Melanocyte of skin (primary cell): ENCODE results near the gene TMSB15A. TPM values are rescaled to one million over a fixed set of nuclear protein-coding genes. Genes with fewer than 3 reads are reported as not detected.

Experiments
- total RNA-seq, 2 donors: library from RNA; depleted of rRNA; stranded (reverse); fragments of >200 nt; gene quantifications; 2 replicates each; pipeline ENCODE4 v1.2.3, GENCODE V29; 2012

The TMSB15A gene
- total RNA-seq, result 1 to 10 TPM; 5.0 to 7.2 TPM

DNA sequence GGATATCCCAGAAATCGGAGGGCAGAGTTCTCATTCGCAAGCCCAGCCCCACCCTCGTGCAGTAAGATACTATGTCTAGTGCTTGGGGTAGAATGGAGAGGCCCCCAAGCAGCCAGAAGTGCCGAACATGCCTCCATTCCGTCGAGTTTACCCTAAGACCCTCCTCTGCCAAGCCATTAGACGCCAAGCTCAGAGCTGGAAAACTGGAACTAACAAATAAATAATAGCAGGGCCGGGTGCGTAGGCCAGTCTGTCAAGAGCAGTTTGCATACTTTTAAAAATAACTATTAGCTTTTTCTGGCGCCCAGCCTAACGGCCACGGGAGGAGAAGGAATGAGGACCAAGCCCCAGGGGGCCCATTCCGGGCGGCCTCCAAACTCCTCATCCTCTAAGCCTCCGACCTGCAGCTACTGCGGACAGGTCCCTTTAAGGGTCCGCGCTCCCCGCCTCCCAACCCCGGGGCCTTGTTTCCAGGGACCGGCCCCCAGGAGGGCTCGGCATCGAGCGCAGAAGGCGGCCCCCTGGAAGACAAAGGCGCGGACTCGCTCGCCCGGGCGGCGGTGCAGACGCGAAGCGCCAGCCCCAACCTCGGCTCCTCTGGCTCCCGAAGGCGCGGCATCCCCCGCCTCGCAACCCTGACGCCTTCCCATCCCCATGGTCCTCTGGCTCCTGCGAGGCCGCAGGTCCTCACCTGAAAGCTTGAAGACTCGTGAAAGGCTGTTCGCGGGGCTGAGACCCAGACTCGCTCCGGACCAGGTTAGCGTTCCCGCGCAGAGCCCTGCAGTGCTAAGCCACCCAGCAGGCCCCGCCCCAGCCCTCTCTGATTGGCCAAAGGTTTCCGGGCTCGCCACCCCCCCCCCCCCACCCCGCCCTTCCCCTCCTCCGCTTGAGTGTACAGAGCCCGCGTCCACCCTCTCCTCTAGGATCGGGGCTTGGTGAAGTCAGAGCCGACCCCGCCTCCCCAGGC lies at the start of gene TMSB15A:
TSS of gene TMSB15A (minus strand) at position 765 of the 967 bp plus-strand sequence.

DNA sequence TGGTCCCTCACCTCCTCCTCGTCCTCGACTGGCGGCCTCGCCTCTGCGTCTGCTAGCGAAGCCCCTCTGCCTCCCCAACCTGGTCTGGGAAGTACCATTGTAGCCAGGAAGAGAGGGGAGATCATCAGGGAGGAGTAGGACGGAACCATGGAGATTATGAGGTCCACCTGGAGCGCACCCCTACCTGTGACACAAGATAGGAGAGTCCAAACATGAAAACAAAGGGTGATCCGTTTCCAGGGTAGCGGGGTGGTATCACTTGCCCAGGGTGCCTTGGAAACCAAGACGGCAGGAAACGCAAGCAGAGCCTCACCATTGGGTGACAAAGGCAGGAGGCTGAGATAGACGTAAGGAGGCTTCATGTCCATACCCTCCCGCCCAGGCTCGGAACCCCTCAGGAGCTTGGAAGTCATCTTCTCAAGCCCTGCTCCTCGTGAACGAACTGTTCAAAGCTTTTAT lies 44.7 kb downstream of the TMSB15A start, which contains the start of gene TCP11X2:
TSS of gene TCP11X2 (minus strand) at position 51 of the 459 bp plus-strand sequence.

Other genes with a start within 250 kb of the TMSB15A start
- gene NXF2B, start 76.7 kb downstream of the TMSB15A start, total RNA-seq, result not detected
- not detected for gene TCP11X2, start 44.9 kb downstream of the TMSB15A start, total RNA-seq
- gene ARMCX5, start 82.8 kb upstream of the TMSB15A start, total RNA-seq, result 10 to 100 TPM; 18.6 to 34.0 TPM
- gene GPRASP1, start 134.7 kb upstream of the TMSB15A start, total RNA-seq, result 1 to 10 TPM; 1.0 to 1.3 TPM
- gene GPRASP2, start 195.7 kb upstream of the TMSB15A start, total RNA-seq, result 10 to 100 TPM in 1 of 2 donors, 1 to 10 TPM in 1; 7.9 to 10.7 TPM
- gene GPRASP3, start 204.0 kb upstream of the TMSB15A start, total RNA-seq, result 1 to 10 TPM; 2.8 to 3.0 TPM